IPS-18c (cell line): ENCODE results near the gene STAT4.
A peak's percentile ranks its signal among the peaks of the same experiment; 100 is the strongest.

Experiments
- H3K4me3 ChIP-seq: 2 replicates; pipeline ENCODE4 v1.7.0; 2013; ENCODE audit warnings: low read depth, mild to moderate bottlenecking, low read length, moderate library complexity; ENCODE audit not compliant: insufficient read depth
- H3K9me3 ChIP-seq: one replicate; pipeline ENCODE4 v1.6.1; 2013; ENCODE audit warnings: mild to moderate bottlenecking, low read length, moderate library complexity; ENCODE audit not compliant: control insufficient read depth, insufficient read depth

The STAT4 gene, protein sequence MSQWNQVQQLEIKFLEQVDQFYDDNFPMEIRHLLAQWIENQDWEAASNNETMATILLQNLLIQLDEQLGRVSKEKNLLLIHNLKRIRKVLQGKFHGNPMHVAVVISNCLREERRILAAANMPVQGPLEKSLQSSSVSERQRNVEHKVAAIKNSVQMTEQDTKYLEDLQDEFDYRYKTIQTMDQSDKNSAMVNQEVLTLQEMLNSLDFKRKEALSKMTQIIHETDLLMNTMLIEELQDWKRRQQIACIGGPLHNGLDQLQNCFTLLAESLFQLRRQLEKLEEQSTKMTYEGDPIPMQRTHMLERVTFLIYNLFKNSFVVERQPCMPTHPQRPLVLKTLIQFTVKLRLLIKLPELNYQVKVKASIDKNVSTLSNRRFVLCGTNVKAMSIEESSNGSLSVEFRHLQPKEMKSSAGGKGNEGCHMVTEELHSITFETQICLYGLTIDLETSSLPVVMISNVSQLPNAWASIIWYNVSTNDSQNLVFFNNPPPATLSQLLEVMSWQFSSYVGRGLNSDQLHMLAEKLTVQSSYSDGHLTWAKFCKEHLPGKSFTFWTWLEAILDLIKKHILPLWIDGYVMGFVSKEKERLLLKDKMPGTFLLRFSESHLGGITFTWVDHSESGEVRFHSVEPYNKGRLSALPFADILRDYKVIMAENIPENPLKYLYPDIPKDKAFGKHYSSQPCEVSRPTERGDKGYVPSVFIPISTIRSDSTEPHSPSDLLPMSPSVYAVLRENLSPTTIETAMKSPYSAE

DNA sequence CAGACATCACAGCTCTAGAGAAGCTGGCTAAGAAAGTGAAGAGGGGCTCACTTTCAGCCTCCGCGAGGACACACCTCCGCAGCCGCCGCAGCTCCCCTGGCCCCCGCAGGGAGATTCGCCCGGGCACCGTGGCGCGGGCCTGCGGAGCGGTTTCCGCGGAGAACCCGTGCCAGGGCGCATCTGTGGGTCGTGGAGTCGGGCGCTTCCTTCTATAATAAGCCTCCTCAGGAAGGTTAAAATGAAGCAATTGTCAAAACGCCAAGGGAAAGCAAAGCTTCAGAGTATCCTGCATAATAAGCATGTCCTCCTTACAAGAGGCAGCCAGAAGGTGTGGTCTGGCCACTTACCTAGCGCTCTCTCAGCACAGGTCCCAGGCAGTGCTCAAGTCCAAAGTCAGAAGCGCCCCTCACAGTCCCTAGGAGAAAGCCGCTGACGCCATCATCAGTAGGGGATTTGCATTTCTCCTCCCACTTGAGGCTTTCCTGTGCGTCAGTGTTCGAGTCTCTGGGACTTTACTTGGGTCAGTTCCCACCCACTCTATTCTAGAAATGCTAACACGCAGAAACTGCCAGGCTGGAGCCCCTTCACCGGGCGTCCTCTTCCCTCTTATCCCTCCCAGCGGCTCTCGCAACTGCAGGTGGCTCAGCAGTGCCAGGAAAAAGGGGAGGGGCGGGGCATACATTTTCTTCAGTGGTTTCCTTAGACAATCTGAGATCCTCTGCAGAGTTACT, at the start of gene STAT4:
TSS of gene STAT4 (minus strand) at position 395 of the 731 bp plus-strand sequence. CDS start 2,791 bp downstream, outside the sequence.
- H3K9me3 ChIP-seq, result no peaks in the 10 kb centered on the region
- H3K4me3 ChIP-seq, result peak within 1 kb of the TSS; percentile 54

DNA sequence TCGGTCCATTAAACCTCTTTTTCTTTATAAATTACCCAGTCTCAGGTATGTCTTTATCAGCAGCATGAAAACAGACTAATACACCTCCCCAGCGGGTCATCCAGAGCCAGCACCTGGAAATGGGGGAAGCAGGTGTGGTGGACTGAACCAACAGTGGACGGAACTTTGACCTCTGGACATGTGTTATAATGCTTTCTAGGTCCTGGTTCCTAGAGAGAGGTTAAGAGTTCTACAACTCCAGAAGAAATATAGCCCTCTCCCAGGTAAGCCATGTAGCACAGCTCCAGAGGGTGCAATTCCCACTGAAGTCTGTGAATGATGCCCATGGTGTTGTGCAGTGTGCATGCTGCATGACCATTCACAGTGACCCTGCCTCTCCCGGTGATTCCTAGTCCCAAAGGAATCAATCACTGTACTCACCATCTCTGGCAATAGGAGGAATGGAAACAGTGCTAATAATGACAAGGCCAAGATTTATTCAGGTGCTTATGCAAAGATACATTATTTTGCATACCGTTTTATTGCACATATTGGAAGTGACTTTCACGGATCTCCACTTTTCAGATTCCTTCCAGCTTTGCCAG, 49.2 kb upstream of the STAT4 start:
- Histone ChIP-seq H3K4me3 (no peak overlapping the region), H3K9me3 (peaks cover 2% of the 10 kb centered on the region)

DNA sequence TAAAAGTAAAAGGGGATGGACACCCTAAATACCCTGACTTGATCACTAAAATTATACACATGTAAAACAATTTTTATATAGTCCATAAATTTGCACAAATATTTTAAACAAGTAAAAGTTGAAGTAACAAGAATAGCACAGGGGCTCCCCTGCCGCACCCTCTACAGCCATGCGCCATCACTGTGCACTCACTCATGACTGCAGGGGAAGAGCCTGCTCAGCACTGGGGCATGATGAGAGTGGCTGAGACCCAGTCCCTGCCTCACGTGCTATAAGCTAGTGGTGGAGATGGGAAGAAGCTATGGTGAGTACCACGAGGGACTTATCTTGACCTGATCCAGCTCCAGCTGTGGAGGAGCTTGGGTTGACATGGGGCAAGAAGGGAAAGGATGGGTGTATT, 47.5 kb upstream of the STAT4 start:
- H3K4me3 ChIP-seq, result no peak overlapping the region
- H3K9me3 ChIP-seq, result peaks cover 2% of the 10 kb centered on the region

DNA sequence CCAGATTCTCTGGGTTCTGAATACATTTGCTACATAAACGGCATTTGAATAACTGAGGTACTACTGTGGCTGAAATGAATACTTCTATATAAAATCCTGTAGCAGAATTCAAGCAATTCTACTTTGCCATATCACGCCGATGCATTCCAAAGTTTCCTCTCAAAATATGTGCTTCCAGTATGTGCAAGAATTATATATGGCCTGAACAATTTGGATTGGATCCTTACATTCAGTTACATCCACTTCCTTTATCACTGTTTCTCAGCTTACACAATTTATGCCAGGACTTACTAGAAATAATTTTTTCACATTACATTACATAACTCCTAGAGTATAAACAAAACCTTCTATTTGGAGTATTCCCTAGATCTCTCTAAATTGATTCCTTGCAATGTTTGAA, 46.3 kb upstream of the STAT4 start:
- Histone ChIP-seq H3K9me3 (peaks cover 2% of the 10 kb centered on the region), H3K4me3 (no peak overlapping the region)

DNA sequence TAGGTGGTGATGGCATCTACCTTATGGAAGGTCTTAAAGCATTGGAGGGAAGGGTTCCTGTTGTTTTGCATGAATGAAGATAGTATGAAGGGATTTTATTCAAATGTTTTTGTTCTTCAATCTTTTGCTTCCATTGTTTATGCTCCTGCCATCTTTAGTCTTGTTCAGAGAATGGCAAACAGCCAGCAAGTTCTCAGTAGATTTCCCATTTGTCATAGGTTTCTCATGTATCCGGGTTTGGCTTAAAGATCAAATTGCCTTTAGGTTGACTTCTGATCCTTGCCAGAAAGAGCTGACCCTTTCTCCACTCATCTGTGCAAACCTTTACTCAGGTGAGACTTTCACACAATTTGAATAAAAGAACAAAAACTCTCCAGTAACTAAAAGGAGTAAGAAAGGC, 44.2 kb upstream of the STAT4 start:
- peaks cover under 1% of the 10 kb centered on the region for H3K9me3 ChIP-seq

DNA sequence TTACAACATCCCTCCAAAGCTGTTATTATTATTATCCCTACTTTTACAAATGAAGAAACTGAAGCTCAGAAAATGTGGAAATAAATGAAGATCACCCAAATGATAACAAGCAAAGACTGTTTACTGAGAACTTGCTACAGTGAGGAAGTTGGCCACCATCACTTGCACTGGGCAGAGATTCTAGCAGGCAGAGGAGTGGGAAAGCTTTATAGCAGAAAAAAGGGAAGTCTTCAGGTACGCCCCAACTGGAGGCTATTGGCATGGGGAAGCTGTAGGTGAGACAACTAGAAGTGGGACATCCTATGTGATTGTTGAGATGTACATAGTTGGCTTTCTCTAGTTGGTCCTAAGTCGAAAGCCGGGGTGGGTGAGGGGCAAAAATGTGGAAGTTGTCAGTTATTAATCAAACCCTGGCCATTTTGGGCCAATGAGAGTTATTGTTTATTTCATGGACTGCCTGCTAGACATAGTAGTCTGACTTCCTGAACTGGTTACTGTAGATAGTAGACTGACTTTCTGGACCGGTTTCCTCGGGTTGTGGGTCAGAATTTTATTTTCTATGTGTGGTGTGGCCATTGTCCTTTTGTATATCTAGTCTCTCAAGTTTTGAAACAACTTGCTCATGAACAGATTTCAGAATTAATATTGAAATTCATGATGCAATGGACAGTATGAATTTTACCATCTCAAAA, 40.2 kb upstream of the STAT4 start:
- Histone ChIP-seq H3K9me3 (no peaks in the 10 kb centered on the region), H3K4me3 (no peak overlapping the region)

More for the DNA sequence above, 44.2 kb upstream of the STAT4 start:
- H3K4me3 ChIP-seq, result no peak overlapping the region

DNA sequence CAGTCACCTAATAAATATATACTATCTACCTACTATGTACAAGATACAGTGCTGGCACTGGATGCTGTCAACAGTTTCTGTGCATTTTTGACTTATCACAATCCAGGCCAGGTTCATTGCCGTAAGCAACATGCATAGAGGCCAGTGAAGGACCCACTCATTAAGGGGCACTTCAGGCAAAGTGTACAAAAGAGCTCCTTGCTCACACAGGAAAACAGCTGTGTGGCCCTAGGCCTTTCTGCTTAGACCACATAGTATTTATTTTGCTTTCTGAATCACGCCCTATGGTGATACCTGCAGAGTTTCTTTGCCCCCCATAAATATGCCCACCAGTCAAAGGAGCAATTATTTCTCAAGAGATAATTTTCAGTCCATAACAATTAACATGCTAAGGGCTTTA, 39.6 kb upstream of the STAT4 start:
- H3K9me3 ChIP-seq, result no peaks in the 10 kb centered on the region
- no peak overlapping the region for H3K4me3 ChIP-seq

DNA sequence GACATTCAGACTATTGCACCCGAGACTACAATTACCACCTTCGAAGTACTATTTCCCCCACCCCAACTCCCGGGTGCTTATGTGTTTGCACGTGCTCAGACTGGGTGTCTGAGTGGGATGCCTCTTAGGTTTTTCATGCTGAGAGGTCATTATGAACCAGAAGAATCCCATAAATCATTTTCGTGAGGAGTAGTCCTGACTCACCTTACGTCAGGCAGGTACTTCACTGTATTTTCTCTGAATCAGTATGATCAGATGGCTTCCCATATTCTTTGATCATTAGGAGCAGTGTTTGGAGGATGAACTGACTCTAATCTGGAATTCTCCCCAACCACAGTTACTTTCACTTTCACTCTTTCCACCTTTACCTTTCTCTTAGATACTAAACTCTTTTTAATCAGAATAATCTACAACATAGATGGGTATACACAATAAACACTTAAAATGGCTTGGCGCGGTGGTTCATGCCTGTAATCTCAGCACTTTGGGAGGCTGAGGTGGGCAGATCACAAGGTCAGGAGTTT, 38.4 kb upstream of the STAT4 start:
- H3K9me3 ChIP-seq, result no peaks in the 10 kb centered on the region
- H3K4me3 ChIP-seq, result no peak overlapping the region

DNA sequence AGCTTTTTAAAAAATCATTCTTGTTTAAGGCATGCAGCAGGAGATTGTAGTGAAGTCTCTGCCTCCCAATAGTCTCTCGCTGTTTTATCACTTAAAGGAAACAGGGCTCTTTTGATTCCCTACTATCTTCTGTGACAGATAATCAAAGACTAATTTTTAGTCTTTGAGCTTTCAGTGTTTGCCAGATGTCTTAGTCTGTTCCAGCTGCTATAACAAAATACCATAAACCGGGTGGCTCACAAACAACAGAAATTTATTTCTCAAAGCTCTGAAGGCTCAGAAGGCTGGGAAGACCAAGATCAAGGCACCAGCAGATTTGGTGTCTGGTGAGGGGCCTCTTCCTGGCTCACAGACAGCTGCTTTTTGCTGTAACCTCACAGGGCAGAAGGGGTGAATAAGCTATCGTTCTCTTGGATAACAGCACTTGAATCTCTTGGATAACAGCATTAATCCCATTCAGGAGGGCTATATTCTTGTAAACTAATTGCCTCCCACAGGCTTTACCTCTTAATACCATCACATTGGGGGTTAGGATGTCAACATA, 37.8 kb upstream of the STAT4 start:
- no peak overlapping the region for H3K4me3 ChIP-seq

DNA sequence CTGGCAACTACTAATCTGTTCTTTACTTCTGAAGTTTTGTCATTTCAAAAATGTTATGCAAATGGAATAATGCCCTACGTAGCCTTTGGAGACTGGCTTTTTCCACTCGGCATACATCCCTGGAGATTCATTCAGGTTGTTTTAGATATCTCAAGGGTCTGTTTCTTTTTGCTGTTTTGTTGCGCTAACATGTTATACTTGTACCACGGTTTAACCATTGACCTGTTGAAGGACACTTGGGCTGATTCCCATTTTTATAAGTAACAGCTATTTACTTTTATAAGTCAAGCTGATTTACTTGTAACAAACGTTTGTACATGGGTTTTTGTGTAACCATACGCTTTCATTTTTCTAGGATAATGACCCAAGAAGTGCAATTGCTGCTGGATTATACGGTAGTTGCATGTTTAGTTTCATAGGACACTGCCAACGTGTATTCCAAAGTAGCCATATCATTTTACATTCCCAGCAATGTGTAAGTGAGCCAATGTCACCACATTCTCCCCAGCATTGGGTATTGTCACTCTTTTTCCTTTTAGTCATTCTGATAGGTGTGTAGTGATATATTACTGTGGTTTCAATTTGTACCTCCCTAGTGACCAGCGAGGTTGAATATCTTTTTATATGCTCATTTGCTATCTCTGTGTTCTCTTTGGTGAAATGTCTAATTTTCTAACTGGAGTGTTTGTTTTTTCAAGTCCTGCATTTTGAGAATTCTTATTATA, 36.5 kb upstream of the STAT4 start:
- no peak overlapping the region for H3K4me3 ChIP-seq
- no peaks in the 10 kb centered on the region for H3K9me3 ChIP-seq

More for the DNA sequence above, 37.8 kb upstream of the STAT4 start:
- no peaks in the 10 kb centered on the region for H3K9me3 ChIP-seq

DNA sequence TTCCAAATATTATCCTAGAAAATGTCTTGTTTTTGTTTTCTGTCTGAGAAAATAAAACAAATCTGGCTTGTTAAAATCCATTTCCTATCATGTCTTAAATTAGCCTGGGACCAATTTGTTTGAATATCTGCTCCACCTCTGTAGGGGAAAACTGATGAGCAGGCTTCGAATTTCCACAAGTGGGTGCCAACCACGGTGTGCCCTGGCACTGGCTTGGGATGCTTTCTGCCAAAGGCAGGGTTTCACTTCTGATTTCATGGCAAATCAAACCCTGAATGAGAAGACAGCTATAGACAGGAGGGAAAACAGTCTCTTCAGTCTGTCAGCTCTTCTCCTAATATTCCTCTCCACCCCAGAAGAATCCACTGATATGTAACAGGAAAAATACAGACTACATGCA, 33.7 kb upstream of the STAT4 start:
- no peaks in the 10 kb centered on the region for H3K9me3 ChIP-seq
- H3K4me3 ChIP-seq, result no peak overlapping the region

DNA sequence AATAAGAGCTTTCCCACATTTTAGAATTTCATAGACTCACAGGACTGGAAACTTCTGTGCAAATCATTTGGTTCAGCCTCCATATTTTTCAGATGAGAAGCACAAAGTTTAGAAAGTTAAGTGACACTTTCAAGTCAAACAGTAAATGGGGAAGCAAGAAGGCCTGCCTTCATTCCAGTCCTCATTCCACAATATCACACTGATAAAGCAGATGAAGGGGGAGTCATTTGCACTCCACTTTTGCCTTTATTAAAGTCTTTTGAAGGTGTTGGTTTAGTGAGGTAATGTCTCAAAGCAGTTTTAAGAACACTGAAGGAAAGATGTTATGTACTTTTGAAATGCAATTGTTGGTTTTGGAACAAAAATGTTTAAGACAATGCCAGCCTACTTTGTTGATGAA, 32.7 kb upstream of the STAT4 start:
- Histone ChIP-seq H3K4me3 (no peak overlapping the region), H3K9me3 (no peaks in the 10 kb centered on the region)

DNA sequence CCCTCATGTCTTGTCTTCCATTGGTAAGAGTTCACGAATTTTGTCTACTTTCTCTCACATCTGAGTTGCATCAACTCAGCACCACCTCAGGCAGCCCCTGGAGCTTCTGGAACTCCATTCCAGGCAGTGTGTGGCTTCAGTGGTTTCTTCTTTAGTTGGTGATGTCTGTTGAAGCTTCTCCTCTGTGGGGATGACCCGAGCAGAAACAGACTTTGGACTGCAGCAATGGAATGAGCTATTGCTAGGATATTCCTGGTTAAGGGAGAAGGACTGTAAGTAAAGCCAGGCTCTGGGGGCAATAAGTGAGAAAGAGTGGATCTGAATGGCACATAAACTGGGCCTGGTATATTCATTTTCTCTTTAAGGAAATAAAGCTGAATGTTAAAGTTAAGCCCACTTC, 32.3 kb upstream of the STAT4 start:
- Histone ChIP-seq H3K9me3 (no peaks in the 10 kb centered on the region), H3K4me3 (no peak overlapping the region)

DNA sequence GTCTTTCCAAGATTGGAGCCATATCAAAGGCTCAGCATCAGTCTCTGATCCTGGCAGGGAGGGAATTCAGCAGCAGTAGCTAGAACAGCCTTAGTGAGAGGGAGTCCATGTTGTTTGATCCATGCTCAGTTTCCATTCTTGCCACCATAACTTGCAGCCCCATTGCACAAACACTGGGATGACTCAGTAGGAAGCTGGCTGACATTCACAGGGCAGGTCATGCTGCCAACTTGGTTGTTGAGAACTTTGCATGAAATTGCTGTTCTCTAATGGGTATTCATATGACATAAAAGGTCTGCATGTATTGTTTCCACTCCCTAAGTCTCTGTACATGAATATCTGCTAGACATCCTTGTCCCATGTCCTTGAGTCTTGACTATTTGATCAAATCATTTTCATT, 29.9 kb upstream of the STAT4 start:
- H3K9me3 ChIP-seq, result no peaks in the 10 kb centered on the region
- no peak overlapping the region for H3K4me3 ChIP-seq

DNA sequence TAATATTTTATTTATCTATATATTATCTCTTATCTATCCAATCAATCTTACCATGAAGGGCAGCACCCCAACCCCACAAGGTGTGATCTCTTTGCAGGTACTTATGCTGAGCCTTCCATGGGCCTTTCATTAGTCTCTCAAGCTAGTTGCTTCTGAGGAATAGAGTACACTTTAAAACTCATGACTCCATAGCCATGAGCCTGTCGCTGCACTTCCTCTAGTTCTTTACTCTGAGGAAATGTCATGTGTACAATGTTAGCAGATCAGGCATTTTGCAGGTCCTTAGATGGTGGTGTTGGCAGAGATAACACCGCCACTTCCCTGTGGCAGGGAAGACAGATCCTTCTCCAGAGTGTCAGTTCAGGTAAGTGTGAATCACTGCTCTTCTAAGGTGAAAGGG, 29.5 kb upstream of the STAT4 start:
- H3K9me3 ChIP-seq, result no peaks in the 10 kb centered on the region

More for the DNA sequence above, 29.5 kb upstream of the STAT4 start:
- H3K4me3 ChIP-seq, result no peak overlapping the region
